Thoracic aorta (tissue), 2 donors: ENCODE measurements around the gene ZNF529. TPM values are rescaled to one million over a fixed set of nuclear protein-coding genes. Genes with fewer than 3 reads are reported as not detected.

Experiments
- ATAC-seq: fragments of 150-250 bp; one replicate; pipeline ENCODE4 v1.8.0; 2017; ENCODE audit warnings: low read depth; ENCODE audit not compliant: insufficient number of reproducible peaks, low FRiP score
- DNase-seq: peaks from one replicate; pipeline ENCODE4 v3.0.0-alpha.2; 2020; ENCODE audit warnings: low spot score
- H3K27ac ChIP-seq, 2 donors: fragments of 200-600 bp; sonication (generic); 1 replicate in 1 of 2; 2 replicates in 1 of 2; pipeline ENCODE4 v1.5.1; 2016; ENCODE audit warnings: mild to moderate bottlenecking in 2 of 2, moderate library complexity in 2 of 2
- H3K27me3 ChIP-seq: fragments of 200-600 bp; sonication (generic); replicated peaks from 2 replicates; pipeline ENCODE4 v1.6.0; 2016; ENCODE audit warnings: mild to moderate bottlenecking; ENCODE audit not compliant: insufficient read depth
- H3K36me3 ChIP-seq: fragments of 200-600 bp; sonication (generic); one replicate; pipeline ENCODE4 v1.5.1; 2016
- H3K4me1 ChIP-seq, 2 donors: fragments of 200-600 bp; sonication (generic); 1 replicate in 1 of 2; 2 replicates in 1 of 2; pipeline versions ENCODE4 v1.5.1 to v1.6.0; 2016; ENCODE audit warnings: low read depth in 2 of 2, mild to moderate bottlenecking in 1 of 2; ENCODE audit not compliant: control insufficient read depth in 1 of 2
- H3K4me3 ChIP-seq: fragments of 200-600 bp; sonication (generic); 2 replicates; pipeline ENCODE4 v1.5.1; 2016; ENCODE audit warnings: mild to moderate bottlenecking
- H3K9me3 ChIP-seq: fragments of 200-600 bp; sonication (generic); 2 replicates; pipeline ENCODE4 v1.5.1; 2016
- CTCF ChIP-seq: fragments of 200-600 bp; sonication (generic); IDR thresholded peaks from one replicate; pipeline ENCODE4 v1.5.1; 2019; ENCODE audit warnings: antibody characterized with exemption
- total RNA-seq, 2 donors: library from RNA; depleted of rRNA; stranded (reverse); fragments of >200 nt; gene quantifications; one replicate each; pipeline versions ENCODE4 v1.1.0 to v1.2.3, GENCODE V29; 2016

The ZNF529 gene
- total RNA-seq, 2 donors from 2014 or later: 10.3 to 18.1 TPM

GRCh38 chr19:36501973-36502372 lies 71.1 kb downstream of the ZNF529 start:
- no peak for ATAC-seq
- peaks cover 83% of the 10 kb centered on the region for H3K9me3 ChIP-seq
- TF ChIP-seq CTCF: no peak

GRCh38 chr19:36497001-36497400 lies 76.1 kb downstream of the ZNF529 start:
- Histone ChIP-seq H3K9me3 (peaks cover 40% of the 10 kb centered on the region), H3K4me1 (no peaks in the 10 kb centered on the region), H3K4me3 (no peak overlapping the region), H3K27me3 (no peaks in the 10 kb centered on the region), H3K36me3 (no peaks in the 10 kb centered on the region), H3K27ac (no peak overlapping the region)
- no peak for TF ChIP-seq CTCF
- DNase-seq: no peak
- no peak for ATAC-seq

More at GRCh38 chr19:36501973-36502372, 71.1 kb downstream of the ZNF529 start:
- H3K27ac ChIP-seq: no peak overlapping the region
- H3K4me3 ChIP-seq: no peak overlapping the region
- no peaks in the 10 kb centered on the region for H3K4me1 ChIP-seq
- DNase-seq: no peak
- H3K27me3 ChIP-seq: no peaks in the 10 kb centered on the region
- no peaks in the 10 kb centered on the region for H3K36me3 ChIP-seq

Other genes with a start within 250 kb of the ZNF529 start
- gene ZFP14, start 194.1 kb downstream of the ZNF529 start, total RNA-seq: 1 to 10 TPM; 4.1 to 4.2 TPM
- 10 to 100 TPM in 1 of 2 donors, 1 to 10 TPM in 1; 4.2 to 14.4 TPM for gene ZFP82, start 154.6 kb downstream of the ZNF529 start, total RNA-seq
- 10 to 100 TPM; 14.8 to 25.3 TPM for gene ZNF566, start 83.7 kb downstream of the ZNF529 start, total RNA-seq
- 1 to 10 TPM; 6.9 to 9.7 TPM for gene ZNF260, start 45.0 kb downstream of the ZNF529 start, total RNA-seq
- 1 to 10 TPM; 2.7 to 8.7 TPM for gene ZNF382, start 32.0 kb upstream of the ZNF529 start, total RNA-seq
- gene ZNF461, start 93.5 kb upstream of the ZNF529 start, total RNA-seq: 10 to 100 TPM in 1 of 2 donors, 1 to 10 TPM in 1; 9.3 to 27.9 TPM
- 1 to 10 TPM; 5.6 to 8.4 TPM for gene ZNF567, start 114.3 kb upstream of the ZNF529 start, total RNA-seq
- gene ZNF850, start 199.5 kb upstream of the ZNF529 start, total RNA-seq: 10 to 100 TPM in 1 of 2 donors, 1 to 10 TPM in 1; 2.4 to 13.2 TPM